Dermis microvascular lymphatic vessel endothelial cell (primary cell): Measurements from ENCODE around the gene SLITRK4. TPM values are rescaled to one million over a fixed set of nuclear protein-coding genes. Genes with fewer than 3 reads are reported as not detected.

Experiments used
- DNase-seq, 2 donors: peaks; one replicate each; pipeline versions ENCODE4 v3.0.0 to v3.0.0-alpha.2; 2010; ENCODE audit warnings: low read depth in 2 of 2
- total RNA-seq: library from RNA; depleted of rRNA; stranded (reverse); fragments of >200 nt; gene quantifications from 2 replicates; pipeline ENCODE4 v1.2.1, GENCODE V29; 2014

The SLITRK4 gene, protein sequence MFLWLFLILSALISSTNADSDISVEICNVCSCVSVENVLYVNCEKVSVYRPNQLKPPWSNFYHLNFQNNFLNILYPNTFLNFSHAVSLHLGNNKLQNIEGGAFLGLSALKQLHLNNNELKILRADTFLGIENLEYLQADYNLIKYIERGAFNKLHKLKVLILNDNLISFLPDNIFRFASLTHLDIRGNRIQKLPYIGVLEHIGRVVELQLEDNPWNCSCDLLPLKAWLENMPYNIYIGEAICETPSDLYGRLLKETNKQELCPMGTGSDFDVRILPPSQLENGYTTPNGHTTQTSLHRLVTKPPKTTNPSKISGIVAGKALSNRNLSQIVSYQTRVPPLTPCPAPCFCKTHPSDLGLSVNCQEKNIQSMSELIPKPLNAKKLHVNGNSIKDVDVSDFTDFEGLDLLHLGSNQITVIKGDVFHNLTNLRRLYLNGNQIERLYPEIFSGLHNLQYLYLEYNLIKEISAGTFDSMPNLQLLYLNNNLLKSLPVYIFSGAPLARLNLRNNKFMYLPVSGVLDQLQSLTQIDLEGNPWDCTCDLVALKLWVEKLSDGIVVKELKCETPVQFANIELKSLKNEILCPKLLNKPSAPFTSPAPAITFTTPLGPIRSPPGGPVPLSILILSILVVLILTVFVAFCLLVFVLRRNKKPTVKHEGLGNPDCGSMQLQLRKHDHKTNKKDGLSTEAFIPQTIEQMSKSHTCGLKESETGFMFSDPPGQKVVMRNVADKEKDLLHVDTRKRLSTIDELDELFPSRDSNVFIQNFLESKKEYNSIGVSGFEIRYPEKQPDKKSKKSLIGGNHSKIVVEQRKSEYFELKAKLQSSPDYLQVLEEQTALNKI
- total RNA-seq: 0.13 TPM in 2 replicates

GRCh38 chrX:143635915-143636314, at the start of gene SLITRK4:
Gene SLITRK4 (minus strand): TSS chrX:143636101. CDS start chrX:143631108, 4,993 bp downstream.
- DNase-seq: no peak

DNA sequence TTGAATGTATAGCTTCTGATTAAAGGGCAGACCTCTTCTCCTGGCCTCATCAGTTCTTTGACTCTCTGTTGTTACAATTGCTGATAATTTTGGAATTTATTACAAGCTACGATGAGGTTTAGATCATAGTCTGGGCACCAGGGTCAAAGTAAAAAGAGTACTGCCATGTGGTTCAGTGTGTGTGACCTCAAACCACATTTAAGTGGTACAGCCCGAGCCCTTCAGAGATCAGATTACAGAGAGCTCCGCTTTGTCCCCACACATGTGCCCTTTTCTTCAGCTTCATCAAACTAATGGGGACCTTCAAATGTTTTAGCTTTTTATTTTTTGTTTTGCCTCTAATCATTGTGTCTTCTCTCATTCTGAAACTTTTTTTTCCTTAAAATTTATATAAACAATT, 47.6 kb upstream of the SLITRK4 start:
- no peak for DNase-seq

GRCh38 chrX:143674926-143675325, 39.0 kb upstream of the SLITRK4 start:
- no peak for DNase-seq

- DNase-seq: no peak
Observed at GRCh38 chrX:143669395-143669794, 33.5 kb upstream of the SLITRK4 start.

DNA sequence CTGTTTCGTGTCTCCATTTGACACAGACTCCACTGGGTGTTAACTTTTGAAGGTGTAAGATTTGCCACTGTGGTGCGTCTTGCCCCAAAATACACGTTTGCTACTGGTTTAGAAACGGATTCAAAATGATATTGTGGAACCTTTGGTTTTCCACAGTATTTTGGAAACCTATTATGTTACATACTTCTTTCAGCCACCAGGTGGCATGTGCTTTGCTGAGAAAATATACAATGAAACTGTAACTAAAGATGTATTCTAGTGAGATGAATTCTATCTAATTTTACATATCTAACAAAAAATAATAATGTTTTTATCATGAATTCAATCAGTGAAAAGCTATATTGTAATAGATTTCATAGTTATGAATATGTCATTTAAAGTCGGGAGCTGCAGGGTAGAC, 28.4 kb upstream of the SLITRK4 start:
- peak in 1 of 2 donors; percentile 0 for DNase-seq

DNA sequence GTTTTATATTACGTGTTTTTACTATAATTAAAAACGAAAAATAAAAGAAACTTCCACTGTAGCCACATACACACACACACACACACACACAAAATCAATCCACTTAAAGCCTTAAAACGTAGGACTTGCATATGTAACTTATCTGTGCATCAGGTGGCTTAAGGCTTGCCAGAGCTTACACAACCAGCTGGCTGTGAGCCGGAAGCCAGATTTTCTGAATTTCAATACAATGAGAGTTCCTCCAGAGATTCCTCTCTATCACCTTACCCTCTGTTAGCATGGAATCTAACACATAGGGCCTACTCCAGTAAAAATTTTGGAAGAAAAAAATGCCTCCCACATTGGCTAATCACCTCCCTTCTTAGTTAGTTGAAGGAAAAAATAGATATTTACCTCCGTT, 27.9 kb upstream of the SLITRK4 start:
- no peak for DNase-seq

- DNase-seq: no peak
Observed at GRCh38 chrX:143661286-143661685, 25.4 kb upstream of the SLITRK4 start.

DNA sequence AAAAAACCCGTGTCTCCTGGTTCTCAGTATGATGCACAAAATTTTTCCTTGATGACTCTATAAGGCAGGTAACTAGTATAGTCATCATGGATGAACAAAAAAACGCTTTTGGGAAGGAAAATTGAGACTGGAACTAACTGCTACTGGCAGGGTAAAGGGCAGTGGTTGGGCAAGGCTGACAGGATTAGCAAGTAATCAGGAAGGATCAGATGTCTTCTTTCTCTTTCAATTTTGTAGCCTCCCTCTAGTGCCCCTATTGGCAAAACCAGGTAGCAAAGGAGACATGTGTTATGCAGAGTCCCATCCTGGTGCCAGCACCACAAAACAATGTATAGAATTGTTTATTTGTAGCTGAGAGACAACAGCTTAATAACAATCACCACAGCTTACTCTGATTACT, 12.8 kb upstream of the SLITRK4 start:
- DNase-seq: no peak

GRCh38 chrX:143642426-143642825, 6.5 kb upstream of the SLITRK4 start:
- DNase-seq: no peak

DNA sequence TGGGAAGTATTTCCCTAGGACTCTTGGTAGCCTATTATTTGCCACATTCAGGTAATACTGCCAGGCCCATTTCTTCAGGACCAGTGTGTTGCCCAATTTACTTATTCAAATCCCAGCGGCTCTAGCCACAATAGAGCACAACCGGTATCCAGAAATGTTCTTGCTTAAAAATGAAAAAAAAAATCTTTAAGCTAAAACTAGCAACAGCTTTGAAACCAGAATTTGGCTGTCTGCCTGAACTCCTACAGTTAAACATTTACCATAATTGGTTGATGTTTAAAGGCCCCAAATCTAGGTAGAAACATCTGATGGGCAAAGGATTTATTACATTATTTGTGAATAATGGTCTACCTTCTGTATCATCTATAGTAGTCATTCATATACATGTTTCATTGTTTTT, 930 bp upstream of the SLITRK4 start:
- DNase-seq: no peak

DNA sequence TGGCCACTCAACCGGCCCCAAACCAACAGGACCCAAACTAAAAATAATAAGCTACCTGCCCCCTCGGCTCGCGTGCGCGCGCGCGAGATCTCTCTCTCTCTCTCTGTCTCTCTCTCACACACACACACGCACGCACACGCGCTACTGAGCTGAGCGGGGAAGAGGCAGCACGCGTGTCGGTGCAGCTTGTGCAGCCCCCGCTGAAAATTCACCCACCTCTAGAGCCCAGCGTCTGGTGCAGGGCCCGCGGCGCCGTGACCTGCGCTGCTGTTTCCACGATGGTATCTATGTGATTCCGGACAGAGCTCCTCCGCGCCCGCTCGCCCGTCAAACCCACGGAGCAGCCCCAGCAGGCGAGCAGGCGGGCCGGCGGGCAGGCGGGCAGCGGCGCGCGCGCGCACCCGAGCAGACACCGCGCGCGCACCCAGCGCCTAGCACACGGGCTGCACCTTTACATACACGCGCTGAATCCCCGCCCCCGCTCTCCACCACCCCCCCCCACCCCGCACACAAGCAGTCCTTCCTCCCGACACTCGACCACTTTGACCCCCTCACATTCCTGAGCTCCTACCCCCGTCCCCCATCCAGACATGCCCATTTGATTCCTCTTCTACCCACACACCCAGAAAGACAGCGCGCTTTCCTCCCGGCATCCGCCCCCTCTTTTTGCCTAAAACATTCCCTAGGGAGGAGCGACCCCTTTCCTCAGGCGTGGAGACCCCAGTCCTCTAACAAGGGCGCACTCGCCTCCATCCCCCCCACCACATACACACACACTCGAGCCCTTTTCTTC, 1.0 kb downstream of the SLITRK4 start:
- no peak for DNase-seq

DNA sequence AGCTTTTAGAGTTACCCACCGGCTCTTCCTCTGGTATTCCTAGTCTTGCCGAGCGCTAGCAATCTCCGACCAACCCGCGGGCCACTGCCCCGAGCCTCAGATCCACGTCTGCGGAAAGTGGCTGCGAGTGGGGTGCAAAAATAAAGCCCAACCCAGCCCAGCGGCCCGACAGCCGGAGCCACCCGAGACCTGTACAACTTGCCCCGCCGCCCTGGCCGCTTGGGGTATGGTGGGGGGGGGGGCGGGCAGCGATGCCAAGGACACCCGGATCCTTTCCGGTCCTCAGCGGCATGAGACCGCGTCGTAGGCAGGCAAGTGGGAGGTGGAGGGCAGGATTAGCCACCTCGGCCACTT, 1.6 kb downstream of the SLITRK4 start:
- DNase-seq: no peak

DNA sequence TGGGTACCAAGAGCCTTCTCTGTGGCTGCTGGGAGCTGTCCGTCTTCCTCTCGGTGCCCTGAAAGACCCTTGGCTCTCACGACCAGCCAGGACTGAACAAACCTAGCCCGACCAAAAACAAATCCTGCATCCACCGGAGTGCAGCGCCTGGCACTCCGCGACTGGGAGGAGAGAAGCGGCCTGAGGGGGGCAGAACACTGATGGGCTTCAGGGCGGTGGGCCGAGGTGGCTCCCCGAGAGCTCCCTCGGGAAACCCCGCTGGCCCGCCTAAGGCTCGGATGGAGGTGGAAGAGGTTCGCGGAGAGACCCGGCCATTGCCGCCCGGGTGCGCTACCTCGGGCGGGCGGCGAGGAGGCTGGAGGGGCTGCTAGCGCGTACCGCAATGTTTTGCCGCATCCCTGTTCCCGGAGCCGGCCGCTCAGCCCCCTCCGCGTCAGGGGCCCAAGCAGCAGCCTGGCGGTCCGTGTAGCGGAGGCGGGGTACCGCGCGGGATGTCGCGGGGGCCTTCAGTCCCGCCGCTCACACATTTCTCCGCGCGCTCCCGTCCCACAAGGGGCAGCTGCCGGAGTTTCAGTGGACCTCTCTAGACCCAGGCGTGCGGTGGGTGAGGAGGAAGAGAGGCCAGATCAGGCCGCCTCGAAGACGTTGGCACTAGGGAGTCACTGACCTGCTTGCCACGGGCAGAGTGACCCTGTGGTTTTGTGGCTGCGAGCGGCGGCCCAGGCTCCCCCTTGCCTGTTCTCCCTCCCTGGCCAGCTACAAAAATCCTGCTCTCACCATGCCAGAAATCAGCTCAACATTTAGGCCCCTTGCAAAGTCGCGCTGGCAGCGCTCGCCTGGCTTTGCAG, 2.2 kb downstream of the SLITRK4 start:
- no peak for DNase-seq

- no peak for DNase-seq
Observed at GRCh38 chrX:143632625-143633410, 3.1 kb downstream of the SLITRK4 start.

- no peak for DNase-seq
Observed at GRCh38 chrX:143623657-143624056, 12.2 kb downstream of the SLITRK4 start.

DNA sequence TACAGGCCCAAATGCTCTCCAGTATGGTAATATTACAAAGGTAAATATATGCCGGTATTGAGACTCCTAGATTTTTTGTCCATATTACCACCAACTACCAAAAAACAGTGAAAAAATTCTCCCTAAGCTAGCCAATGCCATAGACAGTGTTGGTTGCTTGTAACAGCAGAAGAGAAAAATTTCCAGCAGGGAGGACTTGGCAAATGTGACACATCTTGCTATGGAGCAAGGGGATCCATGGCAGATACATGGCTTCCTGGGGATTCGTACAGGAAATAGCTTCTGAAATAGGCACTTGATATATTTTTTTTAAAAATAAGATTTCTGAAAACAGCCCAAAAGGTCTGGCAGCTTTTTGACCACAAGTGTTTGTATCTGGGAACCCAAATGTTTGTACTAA, 14.6 kb downstream of the SLITRK4 start:
- DNase-seq: no peak

- DNase-seq: no peak
Observed at GRCh38 chrX:143615851-143616250, 20.1 kb downstream of the SLITRK4 start.

- no peak for DNase-seq
Observed at GRCh38 chrX:143601809-143602208, 34.1 kb downstream of the SLITRK4 start.

- no peak for DNase-seq
Observed at GRCh38 chrX:143581240-143581639, 54.7 kb downstream of the SLITRK4 start.

DNA sequence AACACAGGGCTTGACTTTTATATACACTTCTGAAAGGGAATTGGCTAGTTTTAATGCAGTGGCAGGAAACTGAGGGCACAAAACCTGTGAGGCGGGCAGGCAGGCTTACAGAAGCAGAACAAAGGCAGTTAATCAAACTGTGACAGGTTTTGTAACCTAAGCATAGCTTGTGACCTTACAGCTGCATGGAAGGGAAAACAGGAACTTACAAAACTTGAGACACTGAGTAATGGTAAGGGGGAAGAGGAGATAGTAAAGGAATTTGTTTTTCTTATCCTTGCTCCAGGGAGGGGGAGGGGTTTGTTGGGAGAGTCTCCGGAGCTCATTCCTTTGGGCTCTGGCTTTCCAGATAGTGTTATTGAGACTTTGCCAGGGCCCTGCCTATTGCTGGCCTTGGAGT, 55.6 kb downstream of the SLITRK4 start:
- no peak for DNase-seq
